GM18499 (cell line): ENCODE measurements around the gene ZNF79.

Experiments used
- ATAC-seq: cut with Tn5 transposase; IDR thresholded peaks from one replicate; pipeline ENCODE4 v1.9.1; 2021; ENCODE audit warnings: moderate number of reproducible peaks; ENCODE audit not compliant: insufficient read depth, unreplicated experiment

The ZNF79 gene

GRCh38 chr9:127423934-127424675 is at the start of gene ZNF79:
TSS of gene ZNF79 (plus strand) at chr9:127424382. CDS start at chr9:127424788, 406 bp downstream.
- no peak for ATAC-seq

GRCh38 chr9:127380479-127380878 is 43.7 kb upstream of the ZNF79 start:
- ATAC-seq: no peak

- no peak for ATAC-seq
Measured at GRCh38 chr9:127382541-127382940, 41.6 kb upstream of the ZNF79 start.

- no peak for ATAC-seq
Measured at GRCh38 chr9:127384016-127384730, 40.0 kb upstream of the ZNF79 start.

GRCh38 chr9:127384901-127385300 is 39.3 kb upstream of the ZNF79 start:
- no peak for ATAC-seq

GRCh38 chr9:127386249-127386648 is 37.9 kb upstream of the ZNF79 start:
- no peak for ATAC-seq

GRCh38 chr9:127386981-127387380 is 37.2 kb upstream of the ZNF79 start:
- no peak for ATAC-seq

GRCh38 chr9:127388037-127388855 is 35.9 kb upstream of the ZNF79 start:
- peak; percentile 69 for ATAC-seq

- ATAC-seq: no peak
Measured at GRCh38 chr9:127388856-127389238, 35.3 kb upstream of the ZNF79 start.

- no peak for ATAC-seq
Measured at GRCh38 chr9:127389381-127390247, 34.6 kb upstream of the ZNF79 start.

- ATAC-seq: no peak
Measured at GRCh38 chr9:127390248-127390545, 34.0 kb upstream of the ZNF79 start.

- no peak for ATAC-seq
Measured at GRCh38 chr9:127390563-127390962, 33.6 kb upstream of the ZNF79 start.

- ATAC-seq: no peak
Measured at GRCh38 chr9:127392166-127392565, 32.0 kb upstream of the ZNF79 start.

- ATAC-seq: no peak
Measured at GRCh38 chr9:127392976-127393375, 31.2 kb upstream of the ZNF79 start.

GRCh38 chr9:127393645-127394044 is 30.5 kb upstream of the ZNF79 start:
- no peak for ATAC-seq

GRCh38 chr9:127395497-127396252 is 28.5 kb upstream of the ZNF79 start:
- no peak for ATAC-seq

GRCh38 chr9:127396253-127396807 is 27.9 kb upstream of the ZNF79 start:
- ATAC-seq: no peak

- peak; percentile 94 for ATAC-seq
Measured at GRCh38 chr9:127396808-127397645, 27.2 kb upstream of the ZNF79 start, which contains the start of gene SLC2A8. TSS of gene SLC2A8 (plus strand) at chr9:127397169. CDS start at chr9:127397231, 62 bp downstream.
